AG08396 (cell line): Measurements from ENCODE around the gene TCF15.

Experiments
- DNase-seq: peaks from one replicate; pipeline ENCODE4 v3.0.0; 2012; ENCODE audit warnings: low spot score, mixed read lengths

The TCF15 gene, protein sequence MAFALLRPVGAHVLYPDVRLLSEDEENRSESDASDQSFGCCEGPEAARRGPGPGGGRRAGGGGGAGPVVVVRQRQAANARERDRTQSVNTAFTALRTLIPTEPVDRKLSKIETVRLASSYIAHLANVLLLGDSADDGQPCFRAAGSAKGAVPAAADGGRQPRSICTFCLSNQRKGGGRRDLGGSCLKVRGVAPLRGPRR

DNA sequence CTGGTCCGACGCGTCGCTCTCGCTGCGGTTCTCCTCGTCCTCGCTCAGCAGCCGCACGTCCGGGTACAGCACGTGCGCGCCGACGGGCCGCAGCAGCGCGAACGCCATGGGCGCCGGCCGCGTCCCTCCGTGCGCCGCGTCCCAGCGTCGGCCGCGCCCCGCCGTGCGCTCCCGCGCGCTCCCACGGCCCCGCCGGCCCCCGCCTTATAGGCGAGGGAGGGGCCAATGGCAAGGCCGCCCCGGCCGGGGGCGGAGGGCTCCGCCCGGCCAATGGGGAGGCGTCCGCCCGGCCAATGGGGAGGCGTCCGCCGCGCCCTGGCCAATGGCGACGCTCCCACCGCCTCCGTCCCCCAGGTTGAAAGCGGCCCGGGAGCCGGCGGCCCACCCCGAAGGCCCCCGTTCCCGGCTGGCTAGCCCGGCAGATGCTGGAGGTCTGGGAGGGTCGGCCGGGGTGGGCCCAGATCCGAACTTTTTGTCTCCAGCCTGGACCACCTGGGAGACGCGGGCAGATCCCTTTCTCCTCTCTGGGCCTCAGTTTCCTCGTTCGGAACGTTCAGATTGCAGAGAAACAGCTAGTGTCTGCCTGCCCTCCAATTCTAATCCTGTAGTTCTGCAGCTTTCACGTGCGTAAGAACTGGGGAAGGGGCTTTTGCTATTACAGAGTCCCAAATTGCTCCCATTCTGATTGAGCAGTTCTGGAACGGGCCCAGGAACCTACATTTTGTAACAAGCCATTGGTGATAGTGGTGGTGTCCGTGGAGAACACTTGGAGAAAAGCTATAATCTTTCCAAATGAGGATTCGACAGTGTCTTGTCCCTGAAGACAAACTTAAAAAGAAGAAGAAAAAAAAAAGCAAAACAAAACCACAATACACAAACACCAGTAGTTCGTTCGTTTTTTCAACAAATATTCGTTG, at the start of gene TCF15:
TCF15 (minus strand) TSS at position 180 of the 917 bp plus-strand sequence; CDS start at position 108, 72 bp downstream.
- peak; percentile 45 for DNase-seq

DNA sequence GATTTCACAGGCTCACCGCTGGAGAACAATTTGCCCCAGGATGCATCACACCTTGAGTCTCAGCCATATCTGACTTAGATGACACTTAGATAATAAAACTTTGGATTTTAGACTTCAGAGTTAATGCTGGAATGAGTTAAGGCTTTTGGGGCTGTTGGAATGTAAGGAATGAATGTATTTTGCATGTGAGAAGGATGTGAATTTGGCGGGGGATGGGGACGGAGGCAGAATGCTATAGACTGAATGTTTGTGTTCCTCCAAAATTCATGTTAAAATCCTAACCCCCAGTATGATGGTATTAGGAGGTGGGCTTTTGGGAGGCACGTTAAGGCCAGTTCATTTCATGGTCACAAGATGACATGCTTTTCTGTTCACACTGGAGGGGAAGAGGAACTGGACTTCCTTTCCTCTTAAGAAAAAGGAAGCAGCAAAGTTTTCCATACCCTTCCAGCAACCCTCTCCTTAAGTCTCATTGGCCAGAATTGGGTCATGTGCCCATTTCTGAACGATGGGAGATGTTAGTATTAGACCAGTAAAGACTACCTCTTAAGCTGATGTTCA, 48.7 kb upstream of the TCF15 start:
- no peak for DNase-seq

DNA sequence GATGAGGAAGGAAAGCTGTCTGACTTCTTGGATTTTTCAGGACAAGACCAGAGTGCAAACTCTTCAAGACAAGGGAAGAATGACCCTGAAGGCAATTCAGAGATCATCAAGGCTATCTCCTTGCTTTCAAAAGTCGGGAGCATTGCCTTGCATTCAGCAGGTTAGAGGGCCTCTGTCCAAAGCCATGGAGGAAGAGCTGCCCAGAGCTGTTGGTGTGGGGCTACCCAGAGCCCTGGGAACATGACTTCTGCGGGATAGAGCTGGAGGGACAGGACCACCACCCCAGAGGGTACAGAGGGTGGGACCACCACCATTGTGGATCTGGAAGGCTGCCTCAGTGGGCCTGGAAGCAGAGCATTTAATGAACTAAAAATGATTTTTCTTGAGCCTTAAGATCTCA, 48.1 kb upstream of the TCF15 start:
- DNase-seq: no peak

DNA sequence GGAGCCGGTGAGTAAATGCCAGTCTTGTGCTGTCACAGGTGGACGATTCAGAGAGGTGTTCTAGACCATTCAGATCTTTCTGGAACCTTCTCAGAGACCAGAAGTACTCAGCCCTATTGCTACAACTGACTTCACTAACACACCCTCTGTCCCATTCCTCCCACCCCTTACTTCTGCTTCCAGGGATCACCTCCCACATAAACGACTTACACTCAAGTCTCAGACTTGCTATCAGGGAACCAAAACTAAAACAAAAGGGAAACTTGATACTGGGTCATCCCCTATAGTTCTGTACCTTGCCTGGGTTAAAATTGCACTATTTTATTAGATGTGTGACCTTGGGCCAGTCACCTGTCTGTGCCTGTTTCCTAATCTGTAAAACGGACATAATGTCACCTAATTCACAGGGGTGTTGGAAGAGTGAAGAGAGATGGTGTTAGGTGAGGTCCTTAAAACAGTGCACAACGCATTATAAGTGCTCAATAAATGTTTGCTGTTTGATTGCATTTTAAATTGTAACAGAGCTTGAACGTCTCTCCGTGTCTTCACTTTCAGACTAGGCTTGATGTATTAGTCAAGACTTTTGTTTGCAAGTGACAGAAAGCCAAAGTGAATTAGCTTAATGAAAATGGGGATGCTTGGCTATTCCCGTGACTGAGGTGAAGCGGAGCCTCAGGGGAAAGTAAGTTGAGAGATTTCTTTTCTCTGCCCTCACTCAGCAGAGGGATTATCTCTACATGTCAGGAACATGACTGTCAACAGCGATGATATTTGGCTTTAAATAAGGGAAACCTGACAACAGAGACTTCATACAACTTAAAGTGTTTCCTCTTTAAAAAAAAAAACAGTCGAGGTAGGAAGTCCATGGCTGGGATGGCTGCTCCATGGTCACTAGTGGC, 45.9 kb upstream of the TCF15 start:
- no peak for DNase-seq

DNA sequence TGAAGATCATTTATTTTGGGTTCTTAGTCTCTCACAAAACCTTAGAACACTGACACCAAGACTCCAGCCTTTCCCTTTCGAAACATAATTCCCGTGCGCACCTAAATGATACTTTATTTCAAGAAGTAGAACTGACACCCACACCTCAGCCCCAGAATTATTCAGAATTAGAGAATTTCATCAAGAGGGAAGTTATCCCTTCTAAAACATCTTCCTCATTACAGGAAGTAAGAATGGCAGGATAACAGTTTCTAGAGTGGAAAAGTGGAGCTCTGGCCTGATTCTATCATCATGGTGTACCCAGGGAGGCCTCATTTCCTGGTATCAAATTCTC, 44.3 kb upstream of the TCF15 start:
- DNase-seq: no peak

DNA sequence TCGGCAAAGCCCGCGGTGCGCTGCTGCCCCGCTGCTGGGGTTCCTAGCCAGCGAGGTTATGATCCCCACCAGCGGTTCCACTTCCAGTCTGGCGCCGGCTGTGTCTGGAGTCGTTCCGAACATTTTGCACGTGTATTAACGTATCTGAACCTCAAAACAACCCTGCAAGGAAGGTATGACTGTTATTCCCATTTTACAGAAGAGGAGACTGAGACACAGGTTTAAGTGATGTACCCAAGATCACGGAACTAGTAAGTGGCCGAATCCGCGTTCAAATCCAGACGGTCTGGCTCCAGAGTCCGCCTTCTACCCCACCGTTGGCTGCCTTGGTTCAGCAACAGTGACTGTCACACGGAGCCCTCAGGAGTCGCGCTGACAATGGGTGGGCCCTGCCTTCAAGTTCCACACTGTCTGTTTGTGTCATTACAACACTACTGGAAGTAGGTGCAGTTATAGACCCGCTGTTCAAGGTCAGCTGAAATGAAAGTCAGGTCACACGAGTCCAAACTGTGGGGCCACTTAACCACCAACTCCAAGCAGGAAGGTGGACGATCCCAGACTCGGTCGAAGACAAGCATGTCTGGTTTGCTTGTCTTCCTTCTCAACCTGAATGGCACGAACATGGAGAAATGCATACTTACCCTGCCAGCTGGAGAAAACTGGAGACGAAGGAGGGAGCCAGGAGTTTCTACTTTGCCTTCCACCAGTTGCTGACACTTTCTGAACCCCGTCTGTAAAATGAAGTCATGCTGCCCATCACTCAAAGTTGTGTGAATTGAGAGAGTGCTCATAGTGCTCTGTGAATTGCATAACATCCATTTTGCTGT, 43.7 kb upstream of the TCF15 start:
- no peak for DNase-seq

DNA sequence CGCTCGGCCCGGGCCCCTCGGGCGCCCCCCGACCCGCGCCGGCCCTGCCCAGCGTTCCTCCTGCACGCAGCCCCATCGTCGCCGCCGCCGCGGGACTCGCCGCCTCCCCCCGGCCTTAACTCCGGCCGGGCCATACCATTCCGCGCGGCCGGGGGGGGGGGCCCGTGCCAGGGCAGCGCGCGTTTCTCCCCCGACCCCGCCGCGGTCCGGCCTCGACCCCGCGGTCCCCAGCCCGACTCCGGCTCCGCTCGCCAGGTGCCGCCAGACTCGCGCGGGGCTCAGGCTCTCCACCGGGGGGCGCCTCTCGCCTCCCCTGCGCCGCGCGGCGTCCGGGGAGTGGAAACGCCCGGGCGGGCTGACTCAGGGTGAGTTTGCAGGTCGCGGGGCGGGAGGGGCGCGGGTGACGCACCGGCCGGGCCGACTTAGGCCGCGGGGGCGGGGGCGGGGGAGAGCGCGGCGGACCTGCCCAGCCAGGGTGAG, 43.0 kb upstream of the TCF15 start, which contains the start of gene SRXN1:
SRXN1 (minus strand) TSS at position 91 of the 480 bp plus-strand sequence; CDS start at position 76, 15 bp downstream.
- peak; percentile 98 for DNase-seq

DNA sequence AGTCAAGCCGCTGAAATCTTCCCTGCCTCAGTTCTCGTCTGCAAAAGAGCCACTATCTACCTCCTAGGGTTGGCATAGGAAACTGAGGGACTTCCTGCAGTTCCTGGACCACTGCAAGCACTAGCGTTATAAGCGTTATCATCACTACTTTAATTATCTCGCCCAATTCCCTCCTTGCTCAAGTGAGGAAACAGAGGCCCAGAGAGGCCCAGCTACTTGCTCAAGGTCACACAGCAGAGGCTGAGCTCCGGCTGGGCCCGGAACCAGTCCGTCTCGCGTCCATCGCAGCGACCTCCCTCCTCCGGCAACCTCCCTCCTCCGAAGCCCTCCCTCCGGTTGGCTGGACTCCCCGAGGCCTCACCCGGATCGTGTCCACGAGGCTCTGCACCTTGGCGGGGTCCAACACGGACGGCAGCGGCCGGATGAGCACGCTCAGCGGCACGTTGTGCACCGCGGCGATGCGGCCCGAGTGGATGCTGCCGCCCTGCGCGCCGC, 42.6 kb upstream of the TCF15 start:
- peak; percentile 56 for DNase-seq

DNA sequence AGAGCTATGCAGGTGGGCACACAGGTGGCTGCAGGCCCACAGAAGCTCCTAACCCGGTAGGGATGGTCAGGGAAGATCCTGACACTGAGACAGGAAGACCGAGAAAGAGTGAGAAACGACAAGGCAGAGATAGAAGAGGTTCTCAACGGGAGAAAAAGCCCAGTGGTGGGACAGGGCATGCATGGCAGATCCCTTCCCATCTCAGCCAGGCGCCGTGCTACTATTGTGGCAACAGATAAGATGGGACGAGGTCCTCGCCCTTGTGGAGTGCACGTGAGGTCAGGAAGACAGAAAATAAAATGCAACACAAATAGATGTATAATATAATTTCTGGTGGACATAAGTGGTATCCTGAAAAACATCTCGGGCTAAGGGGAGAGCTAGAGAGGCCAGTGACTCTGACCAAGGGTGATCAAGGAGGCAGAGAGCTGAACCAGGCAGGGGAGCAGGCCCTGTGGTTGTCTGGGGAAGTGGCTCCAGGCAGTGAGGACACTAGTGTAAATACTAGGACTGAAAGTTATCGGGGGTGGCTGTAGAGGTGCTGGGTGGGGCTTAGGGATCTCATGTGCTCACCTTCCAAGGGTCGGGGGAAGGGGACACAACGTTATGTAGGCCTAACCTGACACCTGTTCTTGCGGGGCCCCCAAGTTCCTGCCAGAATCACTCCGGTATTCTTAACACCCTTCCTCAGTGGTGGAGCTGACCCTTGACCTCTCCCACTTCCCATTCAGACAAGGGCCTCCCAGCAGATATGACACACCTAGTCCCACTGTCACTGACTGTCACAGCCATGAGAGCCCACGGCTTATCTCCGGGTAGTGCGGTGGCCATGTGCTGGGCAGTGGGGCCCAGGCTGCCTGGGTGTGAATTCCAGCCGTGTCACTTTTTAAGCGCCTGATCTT, 41.9 kb upstream of the TCF15 start:
- DNase-seq: no peak

DNA sequence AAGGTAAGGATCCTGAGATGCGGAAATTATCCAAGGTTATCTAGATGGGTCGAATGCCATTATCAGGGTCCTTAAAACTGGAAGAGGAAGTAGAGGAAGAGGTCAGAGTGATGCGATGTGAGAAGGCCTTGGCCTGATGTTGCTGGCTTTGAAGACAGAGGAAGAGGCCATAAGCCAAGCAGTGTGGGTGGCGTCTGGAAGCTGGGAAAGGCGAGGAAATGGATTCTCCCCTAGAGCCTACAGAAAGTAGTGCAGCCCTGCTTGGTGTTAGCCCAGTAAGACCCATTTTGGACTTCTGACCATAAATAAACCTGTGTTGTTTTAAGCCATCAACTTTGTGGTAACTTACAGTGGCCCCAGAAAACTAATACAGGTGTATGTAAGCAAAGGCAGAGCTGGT, 40.8 kb upstream of the TCF15 start:
- DNase-seq: no peak

DNA sequence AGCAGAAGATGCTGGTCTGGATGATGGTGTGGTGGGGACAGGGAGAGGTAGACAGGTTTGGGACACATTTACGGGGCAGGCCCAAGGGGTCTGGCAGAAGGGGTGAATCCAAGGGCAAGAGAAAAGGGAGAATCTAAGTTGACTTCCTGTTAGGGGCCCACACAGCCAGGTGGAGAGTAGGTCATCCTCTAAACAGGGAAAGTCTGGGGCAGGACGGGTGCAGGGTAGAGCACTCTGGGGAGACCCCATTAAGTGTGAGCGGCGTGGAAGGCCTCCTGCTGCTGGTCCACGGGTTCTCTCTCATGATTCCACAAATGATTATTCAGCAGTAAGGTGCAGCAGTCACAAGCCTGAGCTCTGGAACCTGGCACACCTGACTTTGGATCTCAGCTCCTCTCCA, 40.2 kb upstream of the TCF15 start:
- DNase-seq: no peak

DNA sequence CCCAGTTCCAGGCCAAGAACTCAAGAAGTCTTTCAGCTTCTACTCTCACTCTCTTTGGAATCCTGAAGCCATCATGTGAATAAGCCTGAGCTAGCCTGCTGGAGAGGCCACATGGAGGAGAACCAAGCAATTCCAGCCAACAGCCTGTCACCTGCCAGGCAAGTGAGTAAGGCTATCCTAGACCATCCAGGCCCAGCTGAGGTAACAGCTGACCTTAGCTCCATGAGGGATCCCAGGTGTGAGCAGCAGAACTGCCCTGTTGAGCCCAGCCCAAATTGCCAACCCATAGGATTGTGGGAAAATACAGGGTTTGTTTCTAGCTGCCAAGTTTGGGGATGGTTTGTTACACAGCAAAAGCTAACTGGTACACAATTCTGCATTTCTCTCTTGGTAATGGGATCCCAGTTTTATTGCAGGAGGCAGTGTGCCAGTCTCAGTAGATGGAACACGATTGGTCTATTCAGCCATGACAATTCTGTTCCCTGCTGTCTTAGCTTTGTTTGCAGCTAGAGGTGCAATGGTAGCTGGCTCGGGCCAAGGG, 37.4 kb upstream of the TCF15 start:
- no peak for DNase-seq

DNA sequence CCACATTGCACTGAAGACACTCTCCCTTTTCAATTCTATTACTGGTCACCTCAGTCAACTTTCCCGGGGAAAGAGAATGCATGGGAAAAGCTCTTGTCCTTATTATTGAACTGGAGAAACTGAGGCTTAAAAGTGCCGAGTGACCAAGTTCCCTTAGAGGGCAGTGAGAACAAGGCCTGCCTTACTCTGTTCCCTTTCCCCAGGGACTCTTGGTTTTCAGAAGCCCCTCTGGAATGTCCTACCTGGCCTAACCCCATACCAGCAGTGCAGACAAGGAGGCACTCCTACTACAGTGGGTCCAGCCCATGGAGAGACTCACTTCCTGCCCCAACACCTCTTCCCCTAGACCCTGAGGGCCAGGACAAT, 36.7 kb upstream of the TCF15 start:
- no peak for DNase-seq

DNA sequence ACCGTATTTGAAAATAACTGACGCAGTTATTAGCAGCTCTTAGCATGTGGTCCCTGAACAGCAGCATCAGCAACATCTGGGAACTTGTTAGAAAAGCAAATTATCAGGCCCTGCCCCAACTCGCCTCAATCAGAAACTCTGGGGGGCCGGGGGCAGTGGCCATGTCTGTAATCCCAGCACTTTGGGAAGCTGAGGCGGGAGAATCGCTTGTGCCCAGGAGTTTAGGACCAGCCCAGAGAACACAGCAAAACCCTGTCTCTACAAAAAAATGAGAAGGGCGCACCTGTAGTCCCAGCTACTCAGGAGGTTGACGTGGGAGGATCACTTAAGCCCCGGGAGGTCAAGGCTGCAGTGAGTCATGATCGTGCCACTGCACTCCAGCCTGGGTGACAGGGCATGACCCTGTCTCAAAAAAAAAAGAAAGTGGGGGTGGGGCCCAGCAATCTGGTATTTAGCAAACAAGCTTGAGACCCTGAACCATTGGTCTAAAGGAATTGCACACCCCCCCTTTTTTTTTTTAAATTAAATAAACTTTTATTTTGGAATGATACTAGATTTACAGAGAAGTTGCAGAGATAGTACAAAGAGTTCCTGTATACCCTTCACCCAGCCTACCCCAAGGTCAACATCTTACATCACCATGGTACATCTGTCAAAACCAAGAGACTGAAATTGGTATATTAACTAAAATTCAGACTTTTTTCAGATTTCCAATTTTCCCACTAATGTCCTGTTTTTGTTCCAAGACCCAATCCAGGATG, 36.2 kb upstream of the TCF15 start:
- no peak for DNase-seq

DNA sequence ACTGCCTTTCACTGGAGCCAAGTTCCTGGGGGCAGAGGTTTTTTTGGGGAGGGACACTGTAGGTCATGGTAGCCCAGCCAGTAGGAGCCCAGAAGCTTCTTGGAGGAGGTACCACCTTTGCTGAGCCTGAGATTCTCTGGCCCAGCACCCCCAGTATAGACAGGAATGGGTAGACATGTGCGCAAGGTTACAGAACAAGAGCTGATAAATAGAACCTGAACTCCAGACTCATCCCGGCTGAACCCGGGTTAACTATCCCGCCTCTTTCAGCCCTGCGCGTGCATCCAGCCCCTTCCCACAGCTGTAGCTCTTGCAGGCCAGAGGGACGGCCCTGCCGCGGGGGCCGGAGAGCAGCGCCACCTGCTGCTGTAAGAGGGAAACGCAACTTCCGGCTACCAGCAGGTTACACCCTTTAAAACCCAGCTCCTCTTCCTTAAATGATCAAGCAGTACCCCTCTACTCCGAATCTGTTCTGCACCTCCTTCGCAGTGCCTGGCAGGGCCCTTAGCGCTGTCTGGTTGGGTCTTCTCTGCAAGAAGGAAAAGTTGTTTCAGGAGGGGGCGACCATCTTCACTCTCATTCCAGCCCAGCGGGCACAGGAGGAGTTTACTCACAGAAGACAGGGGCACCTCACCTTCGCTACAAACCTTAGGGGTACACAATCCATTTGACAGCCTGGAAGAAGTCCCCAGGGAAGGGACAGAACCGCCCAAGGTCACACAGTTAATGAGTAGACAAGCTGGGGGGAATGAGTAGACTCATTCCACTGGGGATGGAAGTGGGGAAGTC, 35.4 kb upstream of the TCF15 start:
- DNase-seq: peak; percentile 89

DNA sequence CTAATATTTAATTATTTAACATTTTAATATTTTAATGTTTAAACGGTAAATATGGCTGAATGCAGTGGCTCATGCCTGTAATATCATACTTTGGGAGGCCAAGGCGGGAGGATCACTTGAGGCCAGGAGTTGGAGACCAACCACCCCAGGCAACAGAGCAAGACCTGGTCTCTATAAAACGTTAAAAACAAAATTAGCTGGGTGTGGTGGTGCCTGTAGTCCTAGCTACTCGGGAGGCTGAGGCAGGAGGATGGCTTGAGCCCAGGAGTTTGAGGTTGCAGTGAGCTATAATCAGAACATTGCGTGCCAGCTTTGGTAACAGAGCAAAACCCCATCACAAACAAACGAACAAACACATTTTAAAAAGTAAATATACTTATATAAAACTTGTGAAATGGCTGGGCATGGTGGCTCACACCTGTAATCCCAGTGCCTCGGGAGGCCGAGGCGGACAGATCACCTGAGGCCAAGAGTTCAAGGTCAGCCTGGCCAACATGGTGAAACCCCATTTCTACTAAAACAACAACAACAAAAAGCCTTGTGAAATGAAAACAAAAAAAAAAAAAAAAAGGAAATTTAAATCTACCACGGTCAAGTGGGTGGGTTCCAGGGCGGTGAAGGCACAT, 34.7 kb upstream of the TCF15 start:
- DNase-seq: no peak

DNA sequence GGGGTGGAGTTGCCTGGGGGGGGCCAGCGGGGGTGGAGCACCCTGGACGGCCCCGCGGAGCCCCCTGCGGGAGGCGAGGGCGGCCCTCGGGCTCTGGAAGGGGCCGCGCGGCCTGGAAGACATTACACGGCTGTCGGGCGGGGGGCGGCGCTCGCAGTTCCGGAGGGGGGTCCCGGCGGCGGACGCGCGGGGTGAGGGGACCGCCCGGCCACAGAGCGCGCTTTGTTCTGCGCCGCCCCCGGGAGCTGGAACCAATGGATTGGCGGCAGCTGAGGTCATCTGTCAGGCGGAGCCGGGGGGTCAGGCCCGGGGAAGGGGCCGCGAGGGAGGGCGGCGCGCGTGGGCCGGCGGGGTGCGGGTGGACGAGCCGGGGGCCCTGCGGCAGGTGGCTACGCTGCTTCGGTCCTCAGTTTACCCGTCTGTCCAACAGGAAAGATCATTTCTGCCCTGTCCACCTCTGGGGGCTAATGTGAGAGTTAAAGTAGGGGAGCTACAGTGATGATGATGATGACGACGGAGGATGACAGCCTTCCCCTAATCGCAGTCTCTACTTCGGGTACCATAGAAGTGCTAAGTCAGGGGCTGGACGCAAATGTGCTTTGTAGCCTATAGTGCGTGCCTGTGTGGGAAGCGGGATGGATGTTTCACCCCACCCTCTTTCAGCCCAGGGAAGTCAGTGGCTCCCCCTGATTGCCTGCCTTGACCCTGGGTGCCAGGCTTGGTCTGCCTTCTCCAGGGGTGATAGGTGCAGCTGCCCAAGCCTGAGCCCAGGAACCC, 32.5 kb upstream of the TCF15 start:
- DNase-seq: no peak
